ENCODE data around the gene OR2S2. TPM values are rescaled to one million over a fixed set of nuclear protein-coding genes. Genes with fewer than 3 reads are reported as not detected.
"Not testable (repeated sequence)": the region's sequence is repeated elsewhere in the genome, so short reads cannot be mapped to it uniquely, and the experiment has no call there.

OR2S2 gene
- total RNA-seq, 4 donors from 2014 or later: not detected

- H3K4me1 ChIP-seq: peaks cover 0 to 8% (median 0%) of the 10 kb centered on the region in 3 donors
- intact Hi-C loops (cut with DNase I): no loop called here
- H3K9me3 ChIP-seq: peaks cover 0 to 11% (median 9%) of the 10 kb centered on the region in 3 donors
These were observed 40.4 kb upstream of the OR2S2 start for GRCh38 chr9:35998333-35998732.

GRCh38 chr9:35997016-35997415, 39.1 kb upstream of the OR2S2 start:
- H3K4me3 ChIP-seq: not testable (repeated sequence)

More at GRCh38 chr9:35998333-35998732, 40.4 kb upstream of the OR2S2 start:
- Histone ChIP-seq H3K27ac (no peak overlapping the region), H3K4me3 (no peak overlapping the region), H3K27me3 (peaks cover 0 to 56% (median 0%) of the 10 kb centered on the region in 4 donors), H3K36me3 (no peaks in the 10 kb centered on the region)
- DNase-seq: no peak
- 38 to 50% methylated on average over 1 of the region's 1 CpG for WGBS, 2 donors
- TF ChIP-seq CTCF (IDR thresholded peaks at IDR 0.05) (no peak), POLR2A (IDR thresholded peaks at IDR 0.05) (no peak)

GRCh38 chr9:35996358-35996970, 38.5 kb upstream of the OR2S2 start:
- Histone ChIP-seq H3K9me3 (peaks cover 0 to 11% (median 9%) of the 10 kb centered on the region in 3 donors), H3K27ac (no peak overlapping the region), H3K4me3 (no peak overlapping the region), H3K4me1 (peaks cover 0 to 8% (median 0%) of the 10 kb centered on the region in 3 donors), H3K36me3 (no peaks in the 10 kb centered on the region), H3K27me3 (peaks cover 0 to 55% (median 0%) of the 10 kb centered on the region in 4 donors)
- DNase-seq: no peak
- 42 to 75% methylated on average over 1 of the region's 1 CpG for WGBS, 2 donors
- no peak for TF ChIP-seq POLR2A (IDR thresholded peaks at IDR 0.05)
- TF ChIP-seq CTCF (IDR thresholded peaks at IDR 0.05): no peak
- intact Hi-C loops (cut with DNase I): no loop called here

More at GRCh38 chr9:35997016-35997415, 39.1 kb upstream of the OR2S2 start:
- intact Hi-C loops (cut with DNase I); H3K27ac ChIP-seq; H3K36me3 ChIP-seq; H3K4me1 ChIP-seq; DNase-seq: not testable (repeated sequence)
- Histone ChIP-seq H3K9me3 (peaks cover 0 to 11% (median 9%) of the 10 kb centered on the region in 3 donors), H3K27me3 (peaks cover 0 to 52% (median 0%) of the 10 kb centered on the region in 4 donors)
- WGBS, 2 donors: 30 to 59% methylated on average over 4 of the region's 4 CpGs

- Histone ChIP-seq H3K4me3 (no peak overlapping the region), H3K9me3 (peaks cover 0 to 11% (median 9%) of the 10 kb centered on the region in 3 donors), H3K4me1 (peaks cover 0 to 8% (median 0%) of the 10 kb centered on the region in 3 donors), H3K27me3 (peaks cover 0 to 65% (median 0%) of the 10 kb centered on the region in 4 donors), H3K36me3 (no peaks in the 10 kb centered on the region), H3K27ac (no peak overlapping the region)
- no peak for TF ChIP-seq CTCF (IDR thresholded peaks at IDR 0.05)
- TF ChIP-seq POLR2A (IDR thresholded peaks at IDR 0.05): no peak
- WGBS, 2 donors: 54 to 87% methylated on average over 2 of the region's 2 CpGs
- DNase-seq: no peak
- intact Hi-C loops (cut with DNase I): no loop called here
These were observed 37.0 kb upstream of the OR2S2 start for GRCh38 chr9:35994959-35995358.

GRCh38 chr9:35993976-35994720, 36.2 kb upstream of the OR2S2 start:
- intact Hi-C loops (cut with DNase I): no loop called here
- WGBS, 2 donors: 55 to 57% methylated on average over 5 of the region's 5 CpGs

GRCh38 chr9:35993136-35993535, 35.2 kb upstream of the OR2S2 start:
- intact Hi-C loops (cut with DNase I); H3K4me1 ChIP-seq; DNase-seq; H3K36me3 ChIP-seq; H3K27ac ChIP-seq; H3K4me3 ChIP-seq; H3K9me3 ChIP-seq: not testable (repeated sequence)
- WGBS, 2 donors: 66 to 83% methylated on average over 3 of the region's 3 CpGs
- peaks cover 0 to 72% (median 0%) of the 10 kb centered on the region in 4 donors for H3K27me3 ChIP-seq

More at GRCh38 chr9:35993976-35994720, 36.2 kb upstream of the OR2S2 start:
- DNase-seq: no peak
- no peak overlapping the region for H3K27ac ChIP-seq
- no peak overlapping the region for H3K4me3 ChIP-seq
- peaks cover 0 to 11% (median 9%) of the 10 kb centered on the region in 3 donors for H3K9me3 ChIP-seq
- TF ChIP-seq POLR2A (IDR thresholded peaks at IDR 0.05) (no peak), CTCF (IDR thresholded peaks at IDR 0.05) (no peak)
- peaks cover 0 to 68% (median 0%) of the 10 kb centered on the region in 4 donors for H3K27me3 ChIP-seq
- no peaks in the 10 kb centered on the region for H3K36me3 ChIP-seq
- H3K4me1 ChIP-seq: peaks cover 0 to 8% (median 0%) of the 10 kb centered on the region in 3 donors
